ENCODE data around the gene UBA52.
"Not testable (repeated sequence)": the region's sequence is repeated elsewhere in the genome, so short reads cannot be mapped to it uniquely, and the experiment has no call there.

The UBA52 gene

GRCh38 chr19:18571564-18572344 lies at the start of gene UBA52:
TSS of gene UBA52 (plus strand) at chr19:18571857. CDS start at chr19:18573301, 1,444 bp downstream.
- peak; percentile 99 for DNase-seq

GRCh38 chr19:18522124-18522861 lies 49.4 kb upstream of the UBA52 start:
- DNase-seq, result peak; percentile 100

DNA sequence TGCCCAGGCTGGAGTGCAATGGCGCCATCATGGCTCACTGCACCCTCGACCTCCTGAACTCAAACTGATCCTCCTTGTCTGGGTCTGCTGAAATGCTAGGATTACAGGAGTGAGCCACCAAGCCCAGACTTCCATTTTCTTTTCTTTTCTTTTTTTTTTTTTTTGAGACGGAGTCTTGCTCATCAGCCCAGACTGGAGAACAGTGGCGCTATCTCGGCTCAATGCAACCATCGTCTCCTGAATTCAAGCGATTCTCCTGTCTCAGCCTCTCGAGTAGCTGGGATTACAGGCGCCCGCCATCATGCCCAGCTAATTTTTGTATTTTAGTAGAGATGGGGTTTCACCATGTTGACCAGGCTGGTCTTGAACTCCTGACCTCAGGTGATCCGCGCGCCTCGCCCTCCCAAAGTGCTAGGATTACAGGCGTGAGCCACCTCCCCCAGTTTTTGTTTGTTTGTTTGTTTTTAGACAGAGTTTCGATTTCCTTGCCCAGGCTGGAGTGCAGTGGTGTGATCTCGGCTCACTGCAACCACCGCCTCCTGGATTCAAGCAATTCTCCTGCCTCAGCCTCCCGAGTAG lies 48.7 kb upstream of the UBA52 start:
- DNase-seq, result not testable (repeated sequence)

DNA sequence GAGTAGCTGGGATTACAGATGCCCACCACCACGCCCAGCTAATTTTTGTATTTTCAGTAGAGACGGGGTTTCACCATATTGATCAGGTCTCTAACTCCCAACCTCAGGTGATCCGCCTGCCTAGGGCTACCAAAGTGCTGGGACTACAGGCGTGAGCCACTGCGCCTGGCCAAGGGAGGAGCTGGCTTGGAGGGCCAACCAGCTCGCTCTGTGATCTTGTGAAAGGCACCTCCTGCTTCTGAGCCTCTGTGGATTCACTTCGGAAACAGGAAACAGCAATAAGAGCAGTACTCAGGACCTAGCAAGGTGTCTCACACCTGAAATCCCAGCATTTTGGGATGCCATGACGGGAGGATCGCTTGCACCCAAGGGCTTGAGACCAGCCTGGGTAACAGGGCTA lies 47.8 kb upstream of the UBA52 start:
- no peak for DNase-seq

- no peak for DNase-seq
Measured at GRCh38 chr19:18526316-18526715, 45.3 kb upstream of the UBA52 start.

DNA sequence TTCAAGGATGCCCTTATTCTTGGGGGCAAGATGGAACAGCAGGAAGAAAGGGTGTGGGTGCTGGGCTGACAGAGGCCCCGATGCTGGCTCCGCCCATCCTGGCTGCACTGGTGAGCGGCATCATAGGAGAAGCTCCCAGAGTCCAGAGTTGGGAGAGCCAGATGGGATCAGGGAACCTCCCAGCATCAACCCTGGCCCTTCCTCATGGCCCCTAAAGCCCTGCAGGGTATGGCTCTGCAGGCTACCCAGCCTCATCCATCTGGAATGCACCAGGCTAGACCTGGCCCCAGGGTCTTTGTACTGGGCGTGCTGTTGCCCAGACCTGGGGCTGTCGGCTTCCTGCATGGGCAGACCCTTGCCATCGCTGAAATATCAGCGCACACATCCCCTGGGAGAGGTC lies 41.9 kb upstream of the UBA52 start:
- no peak for DNase-seq

DNA sequence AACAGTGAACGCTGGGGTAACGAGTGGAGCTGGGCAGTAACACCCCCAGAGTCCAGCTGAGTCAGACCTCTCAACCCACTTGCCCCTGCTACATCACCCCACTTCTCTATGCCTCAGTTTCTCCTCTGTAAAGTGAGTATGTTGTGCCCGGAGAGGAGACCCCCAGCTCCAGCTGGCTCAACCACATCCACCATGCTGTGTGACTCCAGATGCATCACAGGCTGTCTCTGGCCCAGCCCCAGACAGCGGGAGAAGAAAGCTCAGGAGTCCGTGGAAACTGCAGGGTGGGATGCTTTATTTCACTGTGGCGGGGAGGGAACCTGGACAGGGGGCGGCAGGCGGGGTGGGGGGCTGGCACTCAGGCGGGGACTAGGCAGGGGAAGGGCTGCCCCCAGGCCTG lies 40.2 kb upstream of the UBA52 start:
- no peak for DNase-seq

GRCh38 chr19:18532168-18532890 lies 39.3 kb upstream of the UBA52 start:
- DNase-seq, result no peak

DNA sequence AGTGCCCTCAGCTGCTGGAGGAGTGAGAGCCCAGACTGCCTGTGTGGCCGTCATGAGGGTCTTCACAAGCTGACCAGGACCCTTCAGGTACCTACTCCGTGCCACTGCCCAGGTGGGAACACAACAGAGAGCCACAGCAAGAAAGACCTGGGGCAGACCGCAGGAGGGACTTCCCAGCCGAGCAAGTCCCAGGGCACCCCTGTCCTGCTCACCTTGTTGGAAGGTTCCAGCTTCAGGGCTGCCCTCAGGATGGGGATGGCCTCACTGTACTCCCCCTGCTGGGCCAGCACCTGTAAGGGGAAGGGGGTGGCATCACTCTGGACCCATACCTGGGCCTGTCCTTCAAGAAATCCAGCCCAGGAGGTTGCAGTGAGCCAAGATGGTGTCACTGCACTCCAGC lies 38.6 kb upstream of the UBA52 start:
- no peak for DNase-seq

GRCh38 chr19:18536475-18536874 lies 35.2 kb upstream of the UBA52 start:
- no peak for DNase-seq

DNA sequence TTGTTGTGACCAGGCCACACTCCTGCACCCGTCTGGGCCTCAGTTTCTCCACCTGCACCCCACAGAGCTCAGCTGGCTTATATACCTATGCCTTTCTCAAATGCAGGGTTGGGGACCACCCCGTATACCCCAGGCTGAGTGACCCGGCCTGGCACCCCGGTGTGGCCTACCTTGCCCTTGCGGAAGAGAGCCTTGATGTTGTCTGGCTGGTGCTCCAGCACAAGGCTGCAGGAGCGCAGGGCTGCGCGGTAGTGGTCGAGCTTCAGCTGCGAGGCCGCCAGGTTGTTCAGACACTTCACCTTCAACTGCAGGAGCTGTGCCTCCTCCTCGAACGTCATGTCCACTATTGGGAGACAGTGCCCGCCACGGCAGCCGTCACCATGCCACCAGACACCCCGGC lies 34.2 kb upstream of the UBA52 start:
- no peak for DNase-seq

GRCh38 chr19:18538115-18538514 lies 33.5 kb upstream of the UBA52 start:
- DNase-seq, result no peak

GRCh38 chr19:18539372-18539771 lies 32.3 kb upstream of the UBA52 start:
- DNase-seq, result no peak

GRCh38 chr19:18540200-18540599 lies 31.5 kb upstream of the UBA52 start:
- DNase-seq, result not testable (repeated sequence)

DNA sequence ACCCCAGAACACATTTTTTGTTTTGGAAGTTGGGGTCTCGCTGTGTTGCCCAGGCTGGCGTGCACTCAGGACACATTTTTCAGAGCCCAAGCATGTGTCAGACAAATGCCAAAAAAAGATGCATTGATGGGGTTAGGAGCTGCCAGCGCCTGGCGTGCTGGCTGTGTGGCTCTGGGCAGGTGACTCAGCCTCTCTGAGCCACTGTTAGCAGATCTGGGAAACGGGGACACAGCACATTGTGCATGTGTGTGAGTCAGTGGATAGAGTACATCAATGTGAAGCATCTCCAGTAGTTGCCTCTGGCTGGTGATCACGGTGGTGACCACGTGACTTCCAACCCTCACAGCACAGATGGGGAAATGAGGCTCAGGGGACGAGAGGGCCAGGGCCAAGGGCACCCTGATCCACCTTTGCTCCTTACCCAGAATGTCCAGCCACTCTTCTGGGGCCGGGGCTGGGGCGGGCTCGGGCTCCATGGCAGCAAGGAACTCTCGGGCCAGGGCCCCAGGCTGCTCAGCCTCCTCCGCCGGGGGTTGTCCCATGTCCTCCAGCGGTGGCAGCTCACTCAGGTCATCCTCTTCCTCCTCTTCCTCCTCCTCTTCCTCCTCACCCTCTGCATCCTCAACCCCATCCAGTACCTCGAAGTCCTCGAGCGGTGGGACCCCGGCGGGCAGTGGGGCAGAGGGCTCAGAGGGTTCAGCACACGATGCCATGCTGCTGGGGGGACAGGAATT lies 30.2 kb upstream of the UBA52 start:
- DNase-seq, result no peak

DNA sequence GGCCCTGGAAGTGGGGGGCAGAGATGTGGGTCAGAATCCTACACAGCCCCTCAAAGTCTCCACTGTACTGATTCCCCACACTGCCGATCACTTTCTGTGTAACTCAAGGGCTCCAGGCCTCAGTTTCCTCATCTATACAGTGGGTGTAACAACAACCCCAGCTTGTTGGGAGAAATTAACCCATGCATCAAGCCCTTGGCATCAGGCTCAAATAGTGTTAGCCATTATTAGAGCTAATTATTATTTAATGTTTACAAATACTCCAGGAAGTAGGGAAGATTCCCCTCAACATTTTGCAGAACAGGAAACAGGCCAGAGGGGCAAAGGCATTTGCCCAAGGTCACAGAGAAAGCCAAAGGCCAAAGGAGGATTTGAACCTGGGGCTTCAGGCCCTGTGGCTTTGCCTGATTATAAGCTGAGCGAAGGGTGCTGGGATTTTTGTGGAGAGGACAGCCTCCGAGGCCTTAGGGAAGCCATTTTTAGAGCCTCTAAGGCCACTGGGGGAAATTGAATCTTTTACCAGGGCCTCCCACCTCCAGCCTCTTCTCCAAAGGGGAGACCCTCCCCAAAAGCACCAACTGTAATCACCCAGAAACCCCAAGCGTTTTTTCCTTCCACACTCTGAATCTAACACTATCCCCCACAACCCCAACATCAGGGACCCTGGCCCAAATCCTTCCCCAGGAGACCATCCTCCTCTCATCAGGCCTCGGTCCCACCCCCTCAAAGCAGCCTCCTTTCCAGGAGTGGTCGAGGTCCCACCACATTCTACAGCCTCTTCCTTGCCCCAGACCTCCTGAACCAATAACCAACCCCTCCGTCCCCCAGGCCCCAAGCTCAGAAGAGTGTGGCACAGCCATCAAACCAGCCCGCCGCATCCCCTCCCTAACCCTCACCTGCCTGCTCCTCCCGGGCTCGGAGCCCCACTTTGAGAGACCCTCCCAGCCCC lies 29.4 kb upstream of the UBA52 start:
- DNase-seq, result no peak

DNA sequence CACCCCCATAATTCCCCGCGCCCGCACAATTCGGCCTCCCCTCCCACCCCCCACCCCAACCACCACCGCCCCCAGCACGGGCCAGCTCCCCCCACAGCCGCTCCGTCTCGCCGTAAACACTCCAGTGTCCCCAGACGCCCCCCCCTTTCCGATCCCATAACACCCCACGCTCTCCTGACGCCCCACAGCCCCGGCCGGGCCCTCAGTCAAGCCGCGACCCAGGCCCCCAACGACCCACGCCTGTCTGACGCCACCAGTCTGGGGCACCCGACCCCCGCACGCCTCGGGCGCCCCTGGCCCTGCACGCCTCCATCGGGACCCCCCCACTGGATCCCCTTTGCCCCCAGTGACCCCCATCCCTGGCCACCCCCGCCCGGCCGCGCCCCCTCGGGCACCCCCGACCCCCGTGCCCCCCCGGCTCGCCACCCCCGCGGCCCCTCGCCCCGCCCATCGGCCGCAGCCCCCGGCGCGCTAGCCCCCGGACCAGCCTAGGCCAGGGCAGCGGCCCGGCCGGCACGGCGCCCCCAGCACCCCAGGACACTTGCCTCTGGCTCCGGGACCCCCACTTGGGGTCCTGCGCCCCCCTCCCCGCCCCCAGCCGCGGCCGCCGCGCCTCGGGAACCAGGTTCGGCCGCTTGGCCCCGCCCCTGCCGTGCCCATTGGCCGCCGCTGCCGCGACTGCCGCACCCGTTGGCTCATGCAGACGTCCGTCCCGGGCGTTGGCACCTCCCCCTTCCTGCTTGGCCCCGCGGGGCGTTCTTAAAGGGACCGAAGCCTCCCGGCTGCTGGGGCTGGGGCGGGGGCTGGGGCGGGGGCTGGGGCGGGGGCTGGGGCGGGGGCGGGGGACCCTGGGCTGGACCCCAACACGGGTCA lies 28.5 kb upstream of the UBA52 start, which contains the start of gene FKBP8:
FKBP8 (minus strand) TSS at position 633 of the 873 bp plus-strand sequence. CDS start 1,603 bp downstream, outside the sequence.
- DNase-seq, result peak; percentile 95

DNA sequence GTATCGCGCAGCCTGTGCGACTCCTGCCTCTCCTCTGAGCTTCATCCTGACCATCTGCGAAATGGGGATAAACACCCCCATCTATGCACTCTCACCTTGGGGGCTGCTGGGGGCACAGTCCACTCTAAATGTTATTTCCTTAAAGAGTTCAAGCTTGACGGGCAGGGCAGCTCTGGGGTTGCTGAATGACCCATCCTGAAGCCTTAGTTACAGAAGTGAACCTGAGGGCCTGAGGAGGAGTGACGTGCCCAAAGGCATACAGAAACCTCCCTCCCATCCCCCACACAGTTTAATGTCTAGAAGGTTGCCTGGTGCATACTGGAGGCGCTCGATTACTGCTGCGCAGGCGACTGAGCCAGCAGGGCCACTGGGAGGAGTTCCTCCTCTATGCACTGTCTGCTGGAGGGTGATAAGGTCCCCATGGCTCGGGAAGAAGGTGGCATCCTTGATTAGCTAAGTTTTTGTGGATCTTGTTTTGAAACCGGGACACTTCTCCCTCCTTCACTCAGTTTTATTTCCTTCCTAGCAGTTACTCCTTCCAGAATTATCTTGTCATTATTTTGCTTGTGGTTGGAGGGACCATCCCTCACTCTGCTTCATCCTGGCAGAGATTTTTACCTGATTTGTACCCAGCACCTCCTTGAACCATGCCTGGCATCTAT lies 27.7 kb upstream of the UBA52 start:
- DNase-seq, result peak; percentile 95

DNA sequence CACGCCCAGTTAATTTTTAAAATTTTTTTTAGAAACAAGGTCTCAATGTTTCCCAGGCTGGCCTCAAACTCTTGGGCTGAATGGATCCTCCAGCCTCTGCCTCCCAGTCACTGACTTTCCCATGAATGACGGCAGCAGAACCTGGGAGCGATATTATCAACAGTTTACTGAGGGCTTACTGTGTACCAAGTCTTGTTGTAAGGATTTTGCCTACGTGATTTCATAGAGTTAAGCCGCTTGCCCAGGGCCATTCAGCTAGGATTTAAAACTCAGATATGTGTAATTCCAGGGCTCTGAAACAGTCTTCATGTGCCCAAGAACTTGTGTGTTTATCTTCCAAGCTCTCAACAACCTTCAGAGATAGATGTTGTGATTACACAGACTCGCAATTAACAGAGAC lies 20.0 kb upstream of the UBA52 start:
- DNase-seq, result no peak
